ENCODE data around the gene NPC1L1.

The NPC1L1 gene

DNA sequence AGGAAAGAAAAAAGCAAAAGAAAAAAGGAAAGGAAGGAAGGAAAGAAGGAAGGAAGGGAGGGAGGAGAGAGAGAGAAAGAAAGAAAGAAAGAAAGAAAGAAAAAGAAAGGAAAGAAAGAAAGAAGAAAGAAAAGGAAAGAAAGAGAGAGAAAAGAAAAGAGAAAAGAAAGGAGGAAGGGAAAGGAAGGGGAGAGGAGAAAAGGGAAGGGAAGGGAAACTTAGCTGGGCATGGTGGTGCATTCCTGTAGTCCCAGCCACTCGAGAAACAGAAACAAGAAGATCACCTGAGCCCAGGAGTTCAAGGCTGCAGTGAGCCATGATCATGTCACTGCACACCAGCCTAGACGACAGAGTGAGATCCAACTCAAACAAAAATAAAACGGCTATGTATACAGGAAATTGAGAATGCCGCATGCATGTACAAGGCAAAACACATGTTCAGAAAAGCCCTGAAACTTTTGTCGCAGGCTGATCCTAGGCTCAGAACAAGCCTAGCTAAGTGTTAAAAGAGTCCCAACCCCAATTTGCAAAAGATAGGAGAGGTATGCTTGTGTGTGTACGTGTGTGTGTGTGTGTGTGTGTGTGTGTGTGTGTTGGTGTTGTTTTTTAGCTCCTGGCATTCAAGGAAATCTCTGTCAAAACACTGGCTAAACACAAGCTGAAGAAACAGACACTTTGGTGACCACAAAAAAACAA, 6.6 kb upstream of the NPC1L1 start:
- TF ChIP-seq, protein P1, sequence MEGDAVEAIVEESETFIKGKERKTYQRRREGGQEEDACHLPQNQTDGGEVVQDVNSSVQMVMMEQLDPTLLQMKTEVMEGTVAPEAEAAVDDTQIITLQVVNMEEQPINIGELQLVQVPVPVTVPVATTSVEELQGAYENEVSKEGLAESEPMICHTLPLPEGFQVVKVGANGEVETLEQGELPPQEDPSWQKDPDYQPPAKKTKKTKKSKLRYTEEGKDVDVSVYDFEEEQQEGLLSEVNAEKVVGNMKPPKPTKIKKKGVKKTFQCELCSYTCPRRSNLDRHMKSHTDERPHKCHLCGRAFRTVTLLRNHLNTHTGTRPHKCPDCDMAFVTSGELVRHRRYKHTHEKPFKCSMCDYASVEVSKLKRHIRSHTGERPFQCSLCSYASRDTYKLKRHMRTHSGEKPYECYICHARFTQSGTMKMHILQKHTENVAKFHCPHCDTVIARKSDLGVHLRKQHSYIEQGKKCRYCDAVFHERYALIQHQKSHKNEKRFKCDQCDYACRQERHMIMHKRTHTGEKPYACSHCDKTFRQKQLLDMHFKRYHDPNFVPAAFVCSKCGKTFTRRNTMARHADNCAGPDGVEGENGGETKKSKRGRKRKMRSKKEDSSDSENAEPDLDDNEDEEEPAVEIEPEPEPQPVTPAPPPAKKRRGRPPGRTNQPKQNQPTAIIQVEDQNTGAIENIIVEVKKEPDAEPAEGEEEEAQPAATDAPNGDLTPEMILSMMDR (IDR thresholded peaks at IDR 0.05; ENCODE audit: control extremely low read depth, extremely low read depth, low read depth, missing control alignments), result no peak
- CTCF ChIA-PET, result interaction anchor here (3.9 to 7.2 kb wide), 2 partner anchors 12 to 17 kb away, joined by 18 to 53 read pairs; no protein-coding TSS in a partner anchor
- DNase-seq (ENCODE audit: extremely low spot score), result no peak
- POLR2A ChIA-PET, result interaction anchor here (0.7 to 1.4 kb wide), 2 partner anchors 17 to 310 kb away, joined by 3 read pairs; no protein-coding TSS in a partner anchor

DNA sequence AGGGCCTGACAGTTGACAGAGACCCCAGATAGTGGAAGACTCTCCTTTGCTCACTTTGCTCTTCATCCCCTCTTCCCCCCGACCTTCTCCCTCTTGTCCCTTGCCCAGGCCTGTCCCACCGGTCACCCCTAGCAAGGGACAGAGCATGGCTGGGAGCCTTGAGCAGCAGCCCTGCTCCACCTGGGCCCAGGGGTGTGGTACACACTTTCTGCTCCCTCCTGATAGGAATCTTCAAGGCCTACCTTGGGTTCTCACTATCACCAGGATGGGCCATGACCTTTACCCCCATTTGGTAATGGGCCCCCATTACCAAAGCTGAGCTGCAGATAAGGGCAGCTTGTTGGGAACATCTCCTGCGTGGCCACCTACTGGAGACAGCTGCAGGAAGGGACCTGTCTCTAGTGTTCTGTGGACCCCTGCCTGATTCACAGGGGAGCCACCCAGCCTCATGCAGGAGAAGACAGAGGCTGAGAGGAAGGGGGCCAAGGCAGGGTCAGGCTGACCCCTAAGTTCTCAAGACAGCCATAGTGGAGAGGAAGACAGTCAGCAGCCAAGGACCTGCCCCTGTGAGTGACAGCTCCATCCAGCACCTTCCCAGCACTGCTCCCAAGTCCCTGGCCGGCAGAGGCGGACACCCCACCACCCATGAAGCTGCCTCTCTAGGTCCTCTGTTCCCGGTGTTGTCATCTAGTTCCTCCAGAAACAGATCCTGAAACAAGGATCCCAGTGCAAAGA, 913 bp upstream of the NPC1L1 start:
- ChIA-PET CTCF (interaction anchor here (1.0 to 7.2 kb wide), 4 partner anchors 6 to 23 kb away, joined by 3 to 53 read pairs (median 8); no protein-coding TSS in a partner anchor), POLR2A (no interaction called here)
- peak; percentile 18 for DNase-seq (ENCODE audit: extremely low spot score)
- TF ChIP-seq, protein P1 (IDR thresholded peaks at IDR 0.05; ENCODE audit: control extremely low read depth, extremely low read depth, low read depth, missing control alignments), result no peak

DNA sequence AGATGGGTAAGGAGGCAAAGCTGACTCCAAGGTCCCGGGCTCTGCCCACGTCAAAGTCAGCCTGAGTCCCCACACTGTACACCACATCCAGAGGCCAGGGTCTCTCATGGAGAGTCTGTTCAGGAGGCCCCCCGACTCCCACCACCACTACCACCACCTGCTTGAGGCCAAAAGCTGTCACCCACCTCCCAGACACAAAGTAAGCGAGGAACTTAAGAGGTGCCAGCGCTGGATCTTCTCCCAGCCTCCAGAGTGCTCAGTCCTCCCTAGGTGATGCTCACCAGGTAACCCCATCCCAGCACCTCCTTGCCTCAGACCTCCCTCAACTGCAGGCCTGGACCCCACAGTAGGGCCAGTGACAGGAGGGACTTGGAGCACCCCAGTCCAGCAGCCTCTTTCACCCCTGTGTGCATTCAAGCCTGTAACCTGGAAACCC, 520 bp downstream of the NPC1L1 start:
- ChIA-PET CTCF (interaction anchor here (2.7 kb wide), 1 partner anchor 25 kb away, joined by 13 read pairs; no protein-coding TSS in a partner anchor), POLR2A (interaction anchor here (0.9 kb wide), 1 partner anchor 17 kb away, joined by 3 read pairs; no protein-coding TSS in a partner anchor)
- TF ChIP-seq, protein P1 (IDR thresholded peaks at IDR 0.05; ENCODE audit: control extremely low read depth, extremely low read depth, low read depth, missing control alignments), result no peak
- peak; percentile 10 for DNase-seq (ENCODE audit: extremely low spot score)

GRCh38 chr7:44539669-44540506, 1.2 kb downstream of the NPC1L1 start:
- DNase-seq (ENCODE audit: extremely low spot score), result peak; percentile 11

GRCh38 chr7:44538798-44539668, 2.1 kb downstream of the NPC1L1 start:
- CTCF ChIA-PET, result interaction anchor here (1.1 to 8.2 kb wide), 5 partner anchors 6 to 347 kb away, joined by 3 to 53 read pairs (median 5); partner anchors contain the start of gene PURB
- POLR2A ChIA-PET, result no interaction called here
- DNase-seq (ENCODE audit: extremely low spot score), result peak; percentile 10
- TF ChIP-seq, protein P1 (IDR thresholded peaks at IDR 0.05; ENCODE audit: control extremely low read depth, extremely low read depth, low read depth, missing control alignments), result no peak

More at GRCh38 chr7:44539669-44540506, 1.2 kb downstream of the NPC1L1 start:
- ChIA-PET POLR2A (interaction anchor here (0.9 kb wide), 1 partner anchor 18 kb away, joined by 3 read pairs; no protein-coding TSS in a partner anchor), CTCF (interaction anchor here (1.9 to 8.2 kb wide), 3 partner anchors 6 to 299 kb away, joined by 5 to 53 read pairs (median 11); no protein-coding TSS in a partner anchor)
- TF ChIP-seq, protein P1 (IDR thresholded peaks at IDR 0.05; ENCODE audit: control extremely low read depth, extremely low read depth, low read depth, missing control alignments), result no peak

Data from GM10248 (cell line).